Breast epithelium (tissue), 3 donors: Measurements from ENCODE around the gene OSBPL1A.

Source experiments
- POLR2A ChIP-seq: fragments of 450-650 bp; IDR thresholded peaks from one replicate; pipeline ENCODE4 v1.6.1; 2016; ENCODE audit warnings: antibody characterized with exemption, mild to moderate bottlenecking, moderate library complexity
- POLR2AphosphoS5 ChIP-seq, 3 donors: sonication (generic); formaldehyde crosslinking; IDR thresholded peaks; one replicate each; pipeline ENCODE4 v1.6.1; 2017; ENCODE audit warnings: antibody characterized with exemption in 3 of 3
- TF ChIP-seq, protein P1 (sequence below), 3 donors: fragments of 450-650 bp; IDR thresholded peaks; one replicate each; pipeline ENCODE4 v1.5.1; 2016 to 2017; ENCODE audit warnings: antibody characterized with exemption in 3 of 3, mild to moderate bottlenecking in 3 of 3, moderate library complexity in 3 of 3

DNA sequence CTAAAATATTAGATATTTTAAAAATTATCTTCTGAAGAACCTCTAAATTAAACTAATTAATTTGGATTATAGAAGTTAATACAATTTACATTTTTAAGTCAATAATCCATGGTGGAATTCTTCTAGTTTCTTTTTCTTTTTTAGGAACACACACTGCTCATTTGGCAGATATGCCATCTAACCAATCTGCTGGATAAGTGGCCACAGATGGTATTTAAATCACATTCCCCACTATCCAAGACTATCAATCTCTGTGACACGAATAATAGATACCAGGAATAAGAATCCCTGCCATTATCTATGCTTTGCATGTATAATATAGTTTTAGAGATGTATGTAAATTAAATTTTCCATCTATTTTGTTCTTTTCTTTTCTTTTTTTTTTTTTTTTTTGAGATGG is 200.2 kb downstream of the OSBPL1A start:
- TF ChIP-seq, protein P1, sequence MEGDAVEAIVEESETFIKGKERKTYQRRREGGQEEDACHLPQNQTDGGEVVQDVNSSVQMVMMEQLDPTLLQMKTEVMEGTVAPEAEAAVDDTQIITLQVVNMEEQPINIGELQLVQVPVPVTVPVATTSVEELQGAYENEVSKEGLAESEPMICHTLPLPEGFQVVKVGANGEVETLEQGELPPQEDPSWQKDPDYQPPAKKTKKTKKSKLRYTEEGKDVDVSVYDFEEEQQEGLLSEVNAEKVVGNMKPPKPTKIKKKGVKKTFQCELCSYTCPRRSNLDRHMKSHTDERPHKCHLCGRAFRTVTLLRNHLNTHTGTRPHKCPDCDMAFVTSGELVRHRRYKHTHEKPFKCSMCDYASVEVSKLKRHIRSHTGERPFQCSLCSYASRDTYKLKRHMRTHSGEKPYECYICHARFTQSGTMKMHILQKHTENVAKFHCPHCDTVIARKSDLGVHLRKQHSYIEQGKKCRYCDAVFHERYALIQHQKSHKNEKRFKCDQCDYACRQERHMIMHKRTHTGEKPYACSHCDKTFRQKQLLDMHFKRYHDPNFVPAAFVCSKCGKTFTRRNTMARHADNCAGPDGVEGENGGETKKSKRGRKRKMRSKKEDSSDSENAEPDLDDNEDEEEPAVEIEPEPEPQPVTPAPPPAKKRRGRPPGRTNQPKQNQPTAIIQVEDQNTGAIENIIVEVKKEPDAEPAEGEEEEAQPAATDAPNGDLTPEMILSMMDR (IDR thresholded peaks at IDR 0.05), result no peak
- TF ChIP-seq POLR2A (no peak), POLR2AphosphoS5 (IDR thresholded peaks at IDR 0.05) (no peak)
